HG03460 (cell line): ENCODE results near the gene MAP6D1.

ENCODE experiments used
- ATAC-seq: cut with Tn5 transposase; IDR thresholded peaks from one replicate; pipeline ENCODE4 v1.9.1; 2021; ENCODE audit not compliant: unreplicated experiment

MAP6D1 gene

DNA sequence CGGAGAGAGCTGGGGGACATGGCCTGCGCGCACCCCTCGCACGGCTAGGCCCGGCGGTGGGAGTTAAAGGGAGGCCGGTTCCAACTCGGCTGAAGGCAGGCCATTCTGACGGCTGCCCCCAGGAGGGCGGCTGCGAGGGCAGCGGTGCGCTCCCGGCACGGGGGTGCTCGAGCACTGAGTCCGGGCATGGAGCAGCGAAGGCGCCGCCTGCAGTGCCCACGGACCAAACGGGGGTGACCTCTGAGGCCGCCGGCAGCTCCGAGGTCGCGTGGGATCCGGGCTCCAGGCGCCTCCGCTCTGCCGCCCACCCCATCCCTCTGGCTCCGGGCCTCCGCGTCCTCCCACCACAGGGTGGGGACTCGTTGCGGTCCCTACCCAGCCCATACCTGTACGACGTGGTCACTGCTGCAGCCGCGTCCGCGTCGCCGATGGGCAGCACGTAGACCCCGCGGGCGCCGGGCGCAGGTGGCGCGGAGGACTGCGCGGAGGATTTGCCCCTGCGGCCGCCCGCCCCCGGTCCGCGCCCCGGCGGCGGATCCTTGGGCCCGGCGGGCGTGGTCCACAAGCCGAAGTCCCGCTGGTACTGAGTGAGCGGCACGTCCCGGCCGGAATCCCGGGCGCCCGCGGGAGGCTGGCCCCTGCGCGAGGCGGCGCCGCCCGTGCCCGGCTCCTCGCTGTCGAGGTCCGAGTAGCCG is 469 bp downstream of the MAP6D1 start:
- no peak for ATAC-seq

DNA sequence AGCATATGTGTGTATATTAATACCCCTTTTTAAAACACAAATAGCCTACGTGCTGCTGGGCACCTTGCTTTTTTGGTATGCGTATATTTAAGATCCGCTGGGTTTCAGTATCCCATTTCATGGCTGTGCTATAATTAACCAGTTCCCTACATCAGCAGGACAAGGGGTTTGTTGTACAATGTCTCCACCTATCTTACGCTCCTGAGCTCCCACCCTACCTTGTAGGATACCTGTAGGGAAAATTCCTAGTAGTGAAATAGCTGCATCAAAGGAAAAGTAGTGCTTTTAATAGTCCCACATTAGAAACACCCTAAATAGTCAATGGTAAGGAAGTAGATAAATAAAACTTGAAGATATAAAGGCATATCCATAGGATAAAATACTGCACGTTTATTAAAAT is 1.4 kb downstream of the MAP6D1 start:
- no peak for ATAC-seq

DNA sequence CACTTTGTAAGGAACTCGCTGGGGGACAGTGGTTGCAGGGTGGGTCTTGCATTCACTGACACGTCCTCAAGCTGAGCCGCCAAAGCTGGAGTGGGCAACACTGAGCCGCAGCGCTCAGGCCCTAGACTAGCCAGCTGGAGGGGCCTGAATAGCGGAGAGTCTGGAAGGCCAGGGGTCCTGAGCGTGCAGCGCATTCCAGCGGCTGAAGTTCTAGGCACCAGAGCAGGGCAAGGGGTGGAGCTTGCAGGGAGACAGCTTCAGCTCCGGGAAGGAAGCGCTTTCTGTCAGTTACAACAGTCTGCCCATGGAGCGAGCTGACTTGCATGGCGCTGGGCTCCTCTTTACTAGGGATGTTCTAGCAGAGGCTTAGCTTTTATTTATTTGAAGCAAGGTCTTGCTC is 2.7 kb downstream of the MAP6D1 start:
- no peak for ATAC-seq

DNA sequence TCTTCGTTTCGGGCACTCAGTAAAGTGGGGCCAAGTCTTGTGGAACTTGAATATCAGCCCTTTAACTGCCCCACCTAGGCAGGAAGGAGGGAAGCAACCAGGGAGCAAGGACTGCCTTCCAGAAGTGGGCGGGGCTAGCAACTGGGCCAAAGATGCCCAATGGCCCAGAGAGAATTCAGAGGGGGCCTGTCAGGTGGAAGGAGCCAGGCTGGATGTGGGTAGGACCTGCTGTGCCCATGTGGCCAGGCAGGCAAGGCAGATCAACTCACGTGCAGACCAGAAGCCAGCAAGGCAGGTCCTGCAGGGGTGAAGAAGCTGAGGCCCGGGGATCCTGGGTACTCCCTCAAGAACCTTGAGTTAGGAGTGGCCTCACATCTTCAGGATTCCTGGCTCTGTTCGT is 5.5 kb downstream of the MAP6D1 start:
- no peak for ATAC-seq

DNA sequence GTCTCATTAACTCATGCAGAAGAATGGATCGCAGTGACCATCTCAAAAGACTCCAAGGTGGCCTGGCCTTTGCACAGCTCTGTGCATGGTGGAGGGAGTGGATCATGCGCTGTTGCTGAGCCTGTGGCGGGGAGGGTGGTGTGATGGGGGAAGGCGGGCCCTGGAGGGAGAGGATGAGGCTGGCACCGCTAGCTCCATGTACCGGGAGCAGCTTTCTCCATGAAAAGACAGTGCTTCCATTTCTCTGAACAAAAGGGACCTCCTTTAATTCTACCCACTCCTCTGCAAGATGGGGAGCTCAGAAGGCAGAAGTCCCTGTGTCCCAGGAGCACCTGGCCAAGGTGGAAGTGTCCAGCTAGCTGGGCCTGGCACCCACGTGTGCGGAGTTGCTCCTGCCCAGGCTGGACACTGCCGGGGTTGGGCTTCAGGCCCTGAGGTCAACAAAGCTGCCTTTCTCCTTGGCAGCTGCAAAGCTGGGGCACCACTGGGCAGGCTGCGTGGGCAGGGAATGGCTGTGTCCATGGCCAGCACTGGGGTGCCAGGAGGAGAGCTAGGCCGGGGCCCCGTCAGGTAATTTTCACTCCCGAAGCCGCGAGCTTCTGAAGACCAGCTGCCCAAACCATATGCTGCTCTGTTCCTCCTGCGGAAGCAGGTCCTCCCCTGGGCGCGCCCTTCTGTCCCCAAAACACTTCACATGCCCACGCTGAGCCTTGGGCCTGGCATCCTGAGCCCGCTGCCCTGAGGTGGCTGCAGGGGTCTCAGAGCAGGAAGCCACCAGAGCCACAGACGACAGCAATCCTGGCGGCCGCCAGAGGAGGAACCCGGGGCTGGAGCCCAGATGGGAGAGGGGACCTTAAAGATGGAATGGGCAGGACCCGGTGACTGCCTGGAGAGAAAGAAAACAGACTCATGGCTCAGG is 6.4 kb downstream of the MAP6D1 start:
- no peak for ATAC-seq

DNA sequence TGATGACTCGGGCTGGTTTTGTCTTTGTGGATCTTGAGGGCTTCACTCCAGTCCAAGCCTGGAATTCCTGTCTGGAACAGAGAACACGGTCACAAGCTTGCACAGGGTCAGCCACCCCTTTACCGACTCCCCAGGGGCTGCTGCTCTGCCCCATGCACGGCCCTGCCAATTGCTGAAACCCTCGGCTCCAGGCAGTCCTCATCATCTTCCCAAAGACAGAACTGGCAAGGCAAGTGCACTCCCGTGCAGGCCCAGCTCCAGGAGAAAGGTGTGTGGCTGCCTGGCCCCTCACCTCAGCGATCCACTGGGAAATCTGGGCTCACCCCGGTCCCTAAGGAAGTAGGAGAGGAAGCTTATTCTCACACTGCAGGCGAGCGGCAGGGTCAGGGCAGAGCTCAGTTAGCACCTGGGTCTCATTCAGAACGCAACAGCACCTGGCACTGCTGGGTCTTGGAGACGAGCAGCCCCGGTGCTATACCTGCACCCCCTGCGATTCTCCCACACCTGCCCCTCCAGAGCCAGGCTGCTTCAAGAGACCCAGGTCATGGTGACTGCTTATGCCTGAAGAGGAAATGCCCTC is 7.2 kb downstream of the MAP6D1 start:
- ATAC-seq, result no peak

DNA sequence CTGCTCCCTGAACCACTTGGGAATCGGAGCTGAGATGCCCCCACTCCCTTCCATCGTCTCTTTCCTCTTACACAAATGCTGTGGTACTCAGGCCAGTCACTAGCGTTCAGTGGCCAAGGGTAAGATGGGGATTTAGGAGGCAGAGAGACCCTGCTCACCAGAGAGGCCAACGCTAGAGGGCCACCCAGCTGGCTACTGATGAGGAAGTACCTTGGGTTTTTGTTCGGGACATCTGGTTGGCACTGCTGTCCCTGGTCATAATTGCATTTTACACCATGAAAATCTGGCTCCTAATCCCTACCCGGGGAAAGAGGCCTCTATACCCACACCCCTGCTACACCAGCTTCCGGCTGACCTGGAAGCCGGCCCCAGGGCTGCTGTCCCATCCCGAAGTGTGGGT is 7.7 kb downstream of the MAP6D1 start:
- ATAC-seq, result no peak

DNA sequence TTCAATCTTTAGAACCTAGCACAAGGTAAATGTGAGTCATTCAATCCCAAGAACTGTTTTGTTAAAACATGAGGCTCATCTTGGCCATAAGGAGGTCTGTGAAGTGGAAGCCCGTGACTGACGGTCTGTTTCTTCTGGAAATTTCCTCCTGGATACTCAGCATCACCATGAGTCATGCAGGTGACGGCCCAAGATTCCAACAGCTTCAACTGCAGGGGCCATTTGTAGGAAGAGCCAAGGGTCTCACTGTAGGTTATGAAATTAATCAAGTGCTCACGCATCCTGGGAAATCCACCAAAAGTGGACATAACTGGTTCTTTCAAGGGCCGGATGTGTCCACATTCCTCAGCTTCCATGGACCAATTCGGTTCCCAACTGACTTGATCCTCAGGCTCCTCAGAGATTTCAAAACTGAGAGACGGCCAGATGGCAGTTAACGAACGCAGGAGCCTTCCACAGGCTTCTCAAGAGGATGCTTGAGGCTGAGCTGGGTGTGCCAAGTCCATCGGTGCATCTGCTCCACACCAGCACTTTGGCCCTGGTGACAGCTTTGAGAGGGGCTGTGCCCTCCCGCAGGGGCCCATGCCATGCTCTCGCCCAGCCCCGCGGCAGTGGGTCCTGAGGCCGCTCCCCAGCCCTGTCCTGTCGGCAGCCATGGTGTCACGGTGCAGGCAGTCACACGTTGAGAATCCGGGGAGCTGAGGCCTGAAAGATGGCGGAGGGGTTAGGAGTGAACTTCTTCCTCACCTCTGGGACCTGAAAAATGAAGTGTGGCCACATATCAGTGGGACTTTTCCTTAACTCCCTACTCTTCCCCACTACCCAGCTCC is 8.5 kb downstream of the MAP6D1 start:
- no peak for ATAC-seq

DNA sequence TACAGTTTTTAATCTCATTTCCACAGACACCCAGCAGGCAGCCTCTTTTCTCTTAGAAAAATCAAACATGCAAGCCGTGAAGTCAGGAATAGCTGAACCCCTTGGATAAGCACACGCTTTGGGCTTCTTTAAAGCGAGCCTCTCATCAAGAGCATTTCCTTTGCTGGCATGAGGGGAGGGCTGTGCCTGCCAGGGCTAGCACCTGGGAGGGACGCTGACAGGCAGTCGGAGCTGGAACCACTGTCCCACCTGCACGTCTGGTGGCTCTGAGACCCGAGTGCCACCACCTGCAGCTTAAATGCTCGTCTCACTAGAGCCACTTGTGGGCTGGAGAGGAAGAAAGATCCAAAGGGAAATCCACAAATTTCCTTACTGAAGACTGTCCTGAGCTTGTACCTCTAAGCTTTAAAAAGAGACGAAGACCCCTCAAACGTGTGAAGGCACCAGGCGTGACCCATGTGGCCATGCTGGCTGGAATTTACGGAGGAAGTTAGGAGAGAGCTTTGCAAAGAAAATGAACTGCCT is 9.4 kb downstream of the MAP6D1 start:
- ATAC-seq, result no peak

DNA sequence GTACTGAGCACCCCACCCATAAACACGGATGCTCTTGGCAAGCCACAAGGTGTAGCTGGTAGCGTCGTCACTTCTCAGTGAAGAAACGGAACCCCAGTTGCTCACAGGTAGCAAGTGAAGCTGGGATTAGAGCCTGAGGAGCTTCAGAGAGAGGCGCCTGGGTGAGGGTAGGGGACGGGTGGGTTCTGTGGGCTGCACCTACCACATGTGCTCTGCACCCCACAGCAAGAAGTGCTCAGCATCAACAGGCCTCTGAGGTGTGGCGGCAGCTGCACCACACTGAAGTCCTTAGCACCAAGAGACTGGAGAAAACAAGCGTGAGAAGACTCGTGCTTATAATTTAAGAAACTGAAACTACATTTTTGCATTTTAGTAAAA is 9.8 kb downstream of the MAP6D1 start:
- no peak for ATAC-seq

DNA sequence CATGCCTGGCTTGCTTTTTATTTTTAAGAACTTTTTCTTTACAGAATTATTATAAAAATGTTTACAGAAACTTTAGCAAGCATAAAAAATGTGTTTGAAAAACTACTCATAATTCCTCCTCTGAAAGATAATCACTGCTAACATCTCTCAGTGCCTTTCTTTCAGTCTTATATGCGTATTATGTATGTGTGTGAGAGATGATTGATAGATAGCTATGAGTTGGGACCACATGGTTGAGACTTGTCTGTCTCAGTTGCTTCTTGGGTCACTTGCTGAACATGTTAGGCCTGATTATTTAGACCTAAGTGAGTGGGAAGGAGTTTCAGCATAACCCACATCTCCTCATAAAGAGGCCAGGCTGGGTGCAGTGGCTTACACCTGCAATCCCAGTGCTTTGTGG is 11.1 kb downstream of the MAP6D1 start:
- no peak for ATAC-seq

DNA sequence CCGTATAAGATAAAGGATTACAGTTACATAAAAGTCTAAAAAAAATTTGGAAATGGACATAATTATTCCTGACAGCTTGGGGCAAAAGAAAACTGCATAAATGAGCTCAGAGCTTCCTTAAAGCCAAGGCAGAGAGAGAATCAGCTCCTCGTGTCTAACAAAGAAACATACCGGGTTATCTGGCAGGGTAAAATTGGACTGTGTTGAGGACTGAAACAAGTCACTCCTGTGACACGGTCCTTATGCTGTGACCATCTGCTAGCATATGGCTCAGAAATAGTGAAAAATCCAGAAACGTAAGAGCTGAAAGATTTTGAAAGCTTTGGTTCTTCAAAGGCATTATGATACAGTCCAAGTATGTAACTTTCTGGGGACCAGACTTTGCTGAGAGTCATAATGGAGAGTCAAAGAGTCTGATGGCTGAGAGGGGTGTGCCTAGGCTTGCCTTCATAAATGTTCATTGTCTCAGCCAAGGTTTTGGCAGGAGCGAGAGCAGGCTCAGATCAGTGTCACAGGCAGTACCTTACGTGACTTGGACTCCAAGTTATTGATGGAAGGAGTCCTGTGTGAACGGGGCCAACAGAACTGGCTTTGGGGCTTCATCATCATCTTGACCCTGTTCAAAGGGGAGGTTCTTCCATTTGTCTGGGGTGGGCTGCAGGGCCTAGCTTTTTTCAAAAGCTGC is 12.5 kb downstream of the MAP6D1 start:
- no peak for ATAC-seq

DNA sequence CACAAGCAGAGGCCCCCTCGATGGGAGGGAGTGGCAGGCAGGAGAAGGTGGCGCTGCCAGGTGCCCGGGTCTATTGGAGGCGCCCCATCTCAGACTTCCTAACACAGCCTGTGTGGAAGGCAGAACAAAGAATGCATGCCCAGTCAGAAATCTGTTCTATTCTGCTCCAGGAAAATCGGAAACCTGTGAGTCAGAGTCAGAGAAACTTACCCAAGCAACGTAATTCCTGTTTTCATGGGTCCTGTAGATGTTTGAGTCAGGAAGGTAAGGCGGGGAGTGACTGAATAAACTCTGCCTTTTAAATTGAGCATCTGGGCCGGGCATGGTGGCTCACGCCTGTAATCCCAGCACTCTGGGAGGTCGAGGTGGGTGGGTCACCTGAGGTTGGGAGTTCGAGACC is 13.7 kb downstream of the MAP6D1 start:
- ATAC-seq, result no peak

DNA sequence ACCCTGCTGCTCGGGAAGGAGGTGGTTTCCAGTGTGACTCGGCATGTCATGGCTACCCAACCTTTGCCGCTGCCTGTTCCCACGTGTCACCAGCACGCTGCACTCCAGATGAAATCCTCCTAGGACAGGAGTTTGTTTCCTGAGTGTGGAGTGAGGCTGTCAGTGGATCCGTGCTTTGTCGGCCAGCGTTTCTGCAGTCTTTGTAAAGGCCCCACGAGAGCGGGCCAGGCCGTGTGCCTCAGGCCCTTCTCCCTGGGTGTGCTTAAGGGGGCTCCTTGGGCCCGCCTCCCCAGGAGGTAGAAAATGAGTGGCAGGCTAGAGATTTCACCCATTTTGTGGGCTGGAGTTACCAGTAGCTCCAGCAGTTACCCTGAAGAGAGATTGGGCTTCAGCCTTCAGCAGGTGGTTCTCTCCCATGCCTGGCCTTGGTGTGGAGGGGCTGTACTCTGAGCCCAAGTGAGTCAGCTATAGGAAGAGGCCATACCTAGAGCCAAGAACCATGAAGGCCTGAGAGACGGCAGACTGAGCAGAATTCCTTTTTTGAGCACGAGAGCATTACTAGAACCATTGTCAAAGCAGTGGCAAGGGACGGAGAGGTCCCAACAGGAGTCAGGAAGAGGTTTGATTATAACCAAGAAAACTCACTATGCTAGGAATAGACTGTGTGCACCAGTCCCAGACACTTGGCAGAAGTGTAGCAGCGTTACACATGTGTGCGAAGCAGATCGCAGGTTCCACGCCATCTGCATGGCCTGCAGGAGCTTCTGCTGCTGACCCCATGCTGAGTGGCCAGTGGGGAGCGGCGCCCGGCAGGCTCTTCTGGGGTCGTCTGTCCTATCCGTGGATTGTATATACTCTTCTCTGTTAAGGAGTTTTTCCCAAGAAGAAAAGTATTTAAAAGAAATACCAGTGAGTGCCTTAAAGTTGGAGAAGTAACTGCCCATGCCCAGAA is 14.5 kb downstream of the MAP6D1 start:
- no peak for ATAC-seq

DNA sequence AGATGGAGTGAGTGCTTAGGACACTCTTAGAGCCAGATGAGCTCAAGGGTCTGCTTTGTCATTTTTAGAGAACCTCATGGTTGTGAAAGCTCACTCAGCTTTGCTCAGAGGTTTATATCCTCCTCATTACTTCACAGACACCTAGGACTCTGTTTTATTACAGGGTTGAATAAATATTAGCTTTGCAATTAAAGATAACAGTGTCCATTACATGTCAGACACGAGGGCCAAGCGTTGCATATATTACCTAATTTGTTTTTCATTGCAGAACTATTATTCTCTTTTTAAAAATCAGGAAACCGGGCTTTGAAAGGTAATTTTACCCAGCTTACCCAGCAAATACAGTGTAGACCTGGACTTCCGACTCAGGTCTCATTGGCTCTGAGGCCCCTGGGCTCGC is 16.1 kb downstream of the MAP6D1 start:
- no peak for ATAC-seq

DNA sequence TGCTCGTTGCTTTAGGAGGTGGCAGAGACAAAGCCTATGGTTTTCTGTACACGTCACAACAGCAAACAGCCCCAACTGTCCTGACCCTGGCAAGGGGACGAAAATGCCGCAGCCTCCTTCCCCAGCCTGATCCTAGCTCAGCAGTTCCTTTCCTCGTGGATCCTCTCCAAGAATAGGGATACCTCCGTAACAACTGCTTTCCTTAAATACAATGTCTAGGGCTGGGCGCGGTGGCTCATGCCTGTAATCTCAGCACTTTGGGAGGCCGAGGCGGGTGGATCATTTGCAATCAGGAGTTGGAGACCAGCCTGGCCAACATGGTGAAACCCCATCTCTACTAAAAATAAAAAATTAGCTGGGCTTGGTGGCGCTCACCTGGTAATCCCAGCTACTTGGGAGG is 17.0 kb downstream of the MAP6D1 start:
- ATAC-seq, result no peak

DNA sequence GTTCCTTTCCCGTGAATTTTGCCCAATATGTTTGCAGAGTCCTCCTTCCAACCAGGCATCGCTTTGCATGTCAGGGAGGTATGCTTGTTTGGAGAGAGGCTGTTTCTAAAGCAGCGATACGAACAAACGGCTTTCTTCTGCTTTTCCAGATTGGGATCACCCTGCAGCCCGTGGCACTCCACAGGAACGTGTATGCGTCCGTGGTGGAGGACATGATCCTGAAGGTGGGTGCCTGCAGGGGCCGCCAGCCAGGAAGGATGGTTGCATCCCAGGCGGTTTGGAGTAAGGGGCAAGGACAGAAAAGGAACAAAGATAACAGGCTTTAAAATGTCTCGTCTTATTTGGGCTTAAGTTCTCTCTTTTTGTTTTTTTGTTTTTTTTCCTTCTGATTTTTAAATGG is 17.5 kb downstream of the MAP6D1 start:
- no peak for ATAC-seq

DNA sequence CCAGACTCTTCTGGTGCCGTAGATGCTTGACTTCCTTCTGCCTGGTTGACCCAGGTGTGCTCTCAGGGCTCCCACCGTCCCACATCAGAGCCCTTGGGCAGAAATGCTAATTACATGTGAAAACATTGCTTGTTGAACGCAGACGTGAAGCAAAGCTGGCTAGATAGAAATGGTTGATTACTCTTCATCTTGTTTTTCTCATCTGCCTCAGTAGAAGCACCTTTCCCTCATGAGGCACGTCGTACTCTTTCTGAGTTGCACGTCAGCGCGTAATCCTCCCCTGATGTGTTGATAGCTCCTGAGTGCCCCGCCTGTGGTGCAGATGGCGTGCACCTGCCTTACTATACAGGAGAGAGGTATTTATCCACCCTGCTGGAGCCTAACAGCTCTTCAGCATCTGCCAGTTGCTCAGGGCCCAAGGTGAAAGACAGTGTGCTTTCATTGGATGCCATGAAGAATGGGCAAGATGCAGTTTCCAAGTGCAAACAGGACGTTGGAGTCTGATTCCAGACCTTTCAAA is 18.1 kb downstream of the MAP6D1 start:
- ATAC-seq, result no peak

DNA sequence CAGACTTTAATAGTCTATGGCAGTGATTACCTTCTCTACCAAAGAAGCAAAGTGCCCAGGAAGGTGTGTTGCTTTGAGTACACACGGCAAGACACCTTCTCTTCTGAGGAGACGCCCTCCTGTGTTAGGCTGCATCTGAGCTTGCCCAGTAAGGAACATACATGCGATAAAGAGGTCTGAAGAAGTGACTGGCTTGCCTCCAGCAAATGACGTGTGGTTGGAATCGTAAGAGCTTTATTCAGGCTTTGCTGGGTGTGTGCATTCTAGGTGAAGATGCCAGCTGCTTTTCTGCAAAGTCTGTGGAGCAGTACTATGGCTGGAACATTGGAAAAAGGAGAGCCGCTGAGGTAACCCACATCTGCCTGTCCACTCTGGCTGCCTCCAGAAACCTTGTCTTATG is 22.4 kb downstream of the MAP6D1 start:
- no peak for ATAC-seq
